22Rv1 (cell line): Measurements from ENCODE around the gene SLC29A3.

Source experiments
- CTCF ChIP-seq: fragments of 450-650 bp; IDR thresholded peaks from 2 replicates; pipeline ENCODE4 v1.5.1; 2017; ENCODE audit warnings: mild to moderate bottlenecking
- ZFX ChIP-seq: fragments of 450-650 bp; IDR thresholded peaks from 2 replicates; pipeline ENCODE4 v1.6.1; 2017; ENCODE audit warnings: antibody characterized with exemption, borderline replicate concordance

GRCh38 chr10:71319800-71320392, 837 bp downstream of the SLC29A3 start:
- peak; percentile 46 for TF ChIP-seq CTCF
- no peak for TF ChIP-seq ZFX
